VCaP (cell line): ENCODE data around the gene SF3A1.
A peak's percentile ranks its signal among the peaks of the same experiment; 100 is the strongest.
"Not testable (repeated sequence)": the region's sequence is repeated elsewhere in the genome, so short reads cannot be mapped to it uniquely, and the experiment has no call there.

Experiments
- H3K27ac ChIP-seq: fragments of 450-650 bp; 2 replicates; pipeline ENCODE4 v1.5.1; 2017
- CTCF ChIP-seq: fragments of 450-650 bp; conservative IDR thresholded peaks from 2 replicates; pipeline ENCODE4 v1.5.1; 2017; ENCODE audit warnings: mild to moderate bottlenecking, moderate library complexity

The SF3A1 gene

GRCh38 chr22:30356449-30357235, at the start of gene SF3A1, which contains the start of gene CCDC157:
SF3A1 (minus strand) TSS chr22:30356894; CDS start chr22:30356792, 102 bp downstream.
CCDC157 (plus strand) TSS chr22:30357007; CDS start chr22:30366001, 8,994 bp downstream.
- TF ChIP-seq CTCF = no peak
- peak within 1 kb of the TSS; percentile 92 for H3K27ac ChIP-seq

- TF ChIP-seq CTCF = no peak
- H3K27ac ChIP-seq = no peak overlapping the region
Measured at GRCh38 chr22:30406400-30406799, 49.7 kb upstream of the SF3A1 start.

- no peak for TF ChIP-seq CTCF
- H3K27ac ChIP-seq = no peak overlapping the region
Measured at GRCh38 chr22:30405731-30406130, 49.0 kb upstream of the SF3A1 start.

- no peak for TF ChIP-seq CTCF
Measured at GRCh38 chr22:30404307-30404706, 47.6 kb upstream of the SF3A1 start.

GRCh38 chr22:30402766-30403104, 46.0 kb upstream of the SF3A1 start:
- H3K27ac ChIP-seq = not testable (repeated sequence)

More at GRCh38 chr22:30404307-30404706, 47.6 kb upstream of the SF3A1 start:
- H3K27ac ChIP-seq = no peak overlapping the region

GRCh38 chr22:30402028-30402765, 45.5 kb upstream of the SF3A1 start:
- no peak overlapping the region for H3K27ac ChIP-seq
- TF ChIP-seq CTCF = no peak

- H3K27ac ChIP-seq = not testable (repeated sequence)
Measured at GRCh38 chr22:30401024-30401423, 44.3 kb upstream of the SF3A1 start.

GRCh38 chr22:30400159-30400558, 43.5 kb upstream of the SF3A1 start:
- no peak for TF ChIP-seq CTCF

More at GRCh38 chr22:30400159-30400558, 43.5 kb upstream of the SF3A1 start:
- no peak overlapping the region for H3K27ac ChIP-seq
